ENCODE data around the gene KIRREL3. TPM values are rescaled to one million over a fixed set of nuclear protein-coding genes. Genes with fewer than 3 reads are reported as not detected.

The KIRREL3 gene
- total and polyA plus RNA-seq, 2 of the 8 experiments (the other 6 are each of a cell fraction or from before 2014, with no cell fraction given): 0.29 to 0.32 TPM

- no peak for TF ChIP-seq SP1 (IDR thresholded peaks at IDR 0.05; ENCODE audit: low read depth, low read length)
- no peak for TF ChIP-seq CEBPB (IDR thresholded peaks at IDR 0.05; ENCODE audit: low read depth, low read length)
- no peak for TF ChIP-seq JUN (IDR thresholded peaks at IDR 0.05; ENCODE audit: low read depth, low read length)
- peak; percentile 52 for TF ChIP-seq ASH2L (IDR thresholded peaks at IDR 0.05; ENCODE audit: low read length)
Observed at GRCh38 chr11:126601550-126602215, 398.9 kb downstream of the KIRREL3 start (continued).

Data from H1 (cell line).